Stimulated activated CD4-positive, alpha-beta T cell treated with anti-CD3 and anti-CD28 coated beads, TNF-alpha, amount 100 ng/mL, for 48 hours (primary cell): ENCODE measurements around the gene ITPR3.

Experiments used
- DNase-seq, 3 donors: peaks; one replicate each; pipeline ENCODE4 v3.0.0-alpha.2; 2020; ENCODE audit warnings: low read depth in 3 of 3

Gene ITPR3

DNA sequence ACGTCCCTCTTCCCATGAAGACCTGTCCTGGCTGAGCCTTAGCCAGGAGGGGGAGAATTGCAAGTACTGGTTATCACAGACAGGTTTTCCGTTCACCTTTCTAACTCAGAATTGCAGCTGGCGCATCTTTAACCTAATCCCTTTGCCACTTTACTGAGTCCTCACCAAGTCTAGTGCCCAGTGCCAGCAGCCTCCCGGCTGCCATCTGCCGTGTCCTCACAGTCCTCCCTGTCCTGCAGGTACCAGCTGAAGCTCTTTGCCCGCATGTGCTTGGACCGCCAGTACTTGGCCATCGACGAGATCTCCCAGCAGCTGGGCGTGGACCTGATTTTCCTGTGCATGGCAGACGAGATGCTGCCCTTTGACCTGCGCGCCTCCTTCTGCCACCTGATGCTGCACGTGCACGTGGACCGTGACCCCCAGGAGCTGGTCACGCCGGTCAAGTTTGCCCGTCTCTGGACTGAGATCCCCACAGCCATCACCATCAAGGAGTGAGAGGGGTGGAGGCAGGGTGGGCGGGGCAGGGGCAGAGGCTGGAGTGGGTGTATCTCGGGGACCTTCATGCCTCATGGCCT lies 49.1 kb downstream of the ITPR3 start:
- no peak for DNase-seq

- DNase-seq, result no peak
Measured at GRCh38 chr6:33670971-33671743, 50.0 kb downstream of the ITPR3 start.

DNA sequence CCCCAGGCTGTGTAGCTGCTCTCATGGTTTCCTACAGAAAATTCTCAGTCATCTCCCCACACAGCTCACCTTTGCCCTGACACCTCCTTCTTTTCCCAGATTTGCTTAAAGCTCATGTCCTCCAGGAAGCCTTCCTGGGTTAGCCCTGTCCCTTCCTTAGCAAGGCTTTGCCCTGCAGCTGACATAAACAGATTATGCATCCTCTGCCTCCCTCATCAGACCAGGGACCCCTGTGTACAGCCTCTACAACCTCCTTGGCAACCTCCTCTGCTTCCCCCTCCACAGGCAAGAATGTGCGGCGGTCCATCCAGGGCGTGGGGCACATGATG lies 50.6 kb downstream of the ITPR3 start:
- DNase-seq, result no peak

- DNase-seq, result no peak
Measured at GRCh38 chr6:33672808-33673207, 51.7 kb downstream of the ITPR3 start.

GRCh38 chr6:33673851-33674250 lies 52.7 kb downstream of the ITPR3 start:
- no peak for DNase-seq

- no peak for DNase-seq
Measured at GRCh38 chr6:33675968-33676367, 54.8 kb downstream of the ITPR3 start.

DNA sequence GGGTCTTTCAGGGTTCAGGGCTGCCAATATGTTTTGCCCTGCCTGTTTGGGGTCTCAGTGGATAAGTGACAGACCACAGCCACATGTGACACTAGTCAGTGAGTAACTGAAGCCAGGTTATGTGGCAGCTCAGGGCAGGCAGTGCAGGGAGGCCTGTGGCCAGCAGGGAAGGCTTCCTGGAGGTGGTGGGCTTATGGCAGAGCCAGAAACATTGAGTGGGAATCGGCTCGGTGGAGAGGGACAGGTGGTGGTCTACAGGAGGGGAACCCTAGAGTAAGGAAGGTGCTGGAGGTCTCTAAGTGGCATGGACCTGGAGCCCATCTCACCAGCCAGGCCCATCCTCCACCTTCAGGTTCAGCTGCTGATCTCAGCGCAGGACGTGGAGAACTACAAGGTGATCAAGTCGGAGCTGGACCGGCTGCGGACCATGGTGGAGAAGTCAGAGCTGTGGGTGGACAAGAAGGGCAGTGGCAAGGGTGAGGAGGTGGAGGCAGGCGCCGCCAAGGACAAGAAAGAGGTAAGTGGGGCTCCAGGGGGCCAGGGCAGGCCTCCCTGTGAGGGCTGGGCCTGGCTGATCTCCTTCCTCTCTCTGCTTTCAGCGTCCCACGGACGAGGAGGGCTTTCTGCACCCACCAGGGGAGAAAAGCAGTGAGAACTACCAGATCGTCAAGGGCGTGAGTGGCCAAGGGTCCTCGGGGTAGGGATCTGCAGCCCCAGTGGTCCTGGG lies 55.5 kb downstream of the ITPR3 start:
- DNase-seq, result no peak

DNA sequence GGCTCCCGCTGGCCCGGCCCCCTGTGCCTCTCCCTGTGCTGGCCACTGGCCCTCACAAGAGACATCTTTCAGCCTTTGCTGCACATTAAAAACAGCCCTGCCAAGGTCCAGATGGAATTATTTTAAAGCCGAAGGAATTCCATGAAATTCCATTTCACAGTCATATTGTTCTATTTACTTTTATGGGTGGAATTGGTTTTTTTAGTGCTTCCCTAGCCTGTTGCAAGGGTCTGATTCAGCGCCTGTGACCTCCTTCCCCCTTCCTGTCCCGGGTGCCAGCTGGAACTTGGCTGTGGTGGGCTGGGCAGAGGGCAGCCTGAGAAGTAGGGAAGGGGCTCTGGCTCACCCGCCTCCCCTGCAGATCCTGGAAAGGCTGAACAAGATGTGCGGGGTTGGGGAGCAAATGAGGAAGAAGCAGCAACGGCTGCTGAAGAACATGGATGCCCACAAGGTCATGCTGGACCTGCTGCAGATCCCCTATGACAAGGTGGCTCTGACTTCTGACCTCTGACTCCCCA lies 56.1 kb downstream of the ITPR3 start:
- DNase-seq, result no peak

GRCh38 chr6:33677689-33678088 lies 56.6 kb downstream of the ITPR3 start:
- DNase-seq, result no peak

DNA sequence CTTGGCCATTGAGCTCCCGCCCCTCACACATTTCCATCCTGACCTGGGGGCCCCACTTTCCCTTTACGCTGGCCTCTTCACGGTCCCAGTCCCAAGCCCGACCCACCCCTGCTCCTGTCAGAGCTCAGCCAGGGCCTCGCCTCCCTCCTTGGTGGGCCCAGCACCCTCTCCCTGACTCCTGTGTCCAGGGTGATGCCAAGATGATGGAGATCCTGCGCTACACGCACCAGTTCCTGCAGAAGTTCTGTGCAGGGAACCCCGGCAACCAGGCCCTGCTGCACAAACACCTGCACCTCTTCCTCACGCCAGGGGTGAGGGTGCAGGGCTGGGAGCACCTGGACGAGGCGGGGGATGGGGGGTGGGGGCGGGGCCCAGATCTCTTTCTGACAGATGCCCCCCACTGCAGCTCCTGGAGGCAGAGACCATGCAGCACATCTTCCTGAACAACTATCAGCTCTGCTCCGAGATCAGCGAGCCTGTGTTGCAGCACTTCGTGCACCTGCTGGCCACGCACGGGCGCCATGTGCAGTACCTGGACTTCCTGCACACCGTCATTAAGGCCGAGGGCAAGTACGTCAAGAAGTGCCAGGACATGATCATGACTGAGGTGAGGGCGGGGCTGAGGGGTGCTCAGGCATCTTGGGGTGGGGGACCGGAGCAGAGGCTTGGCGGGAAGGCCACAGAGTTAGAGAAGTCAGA lies 57.3 kb downstream of the ITPR3 start:
- DNase-seq, result no peak

GRCh38 chr6:33678932-33679490 lies 57.9 kb downstream of the ITPR3 start:
- no peak for DNase-seq

DNA sequence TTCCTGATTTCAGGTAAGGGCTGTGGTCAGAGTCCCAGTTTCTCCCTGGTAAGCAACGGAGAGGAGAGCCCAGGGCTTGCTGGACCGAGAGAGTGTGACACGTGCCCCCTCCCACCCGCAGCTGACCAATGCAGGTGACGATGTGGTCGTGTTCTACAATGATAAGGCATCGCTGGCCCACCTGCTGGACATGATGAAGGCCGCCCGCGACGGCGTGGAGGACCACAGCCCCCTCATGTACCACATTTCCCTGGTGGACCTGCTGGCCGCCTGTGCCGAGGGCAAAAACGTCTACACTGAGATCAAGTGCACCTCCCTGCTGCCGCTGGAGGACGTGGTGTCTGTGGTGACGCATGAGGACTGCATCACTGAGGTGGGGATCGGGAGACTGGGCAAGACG lies 58.6 kb downstream of the ITPR3 start:
- DNase-seq, result no peak

GRCh38 chr6:33682341-33682740 lies 61.2 kb downstream of the ITPR3 start:
- no peak for DNase-seq

- peak in 1 of 3 donors; percentile 14 for DNase-seq
Measured at GRCh38 chr6:33683051-33683571, 62.0 kb downstream of the ITPR3 start.

- DNase-seq, result no peak
Measured at GRCh38 chr6:33683576-33684427, 62.7 kb downstream of the ITPR3 start.

DNA sequence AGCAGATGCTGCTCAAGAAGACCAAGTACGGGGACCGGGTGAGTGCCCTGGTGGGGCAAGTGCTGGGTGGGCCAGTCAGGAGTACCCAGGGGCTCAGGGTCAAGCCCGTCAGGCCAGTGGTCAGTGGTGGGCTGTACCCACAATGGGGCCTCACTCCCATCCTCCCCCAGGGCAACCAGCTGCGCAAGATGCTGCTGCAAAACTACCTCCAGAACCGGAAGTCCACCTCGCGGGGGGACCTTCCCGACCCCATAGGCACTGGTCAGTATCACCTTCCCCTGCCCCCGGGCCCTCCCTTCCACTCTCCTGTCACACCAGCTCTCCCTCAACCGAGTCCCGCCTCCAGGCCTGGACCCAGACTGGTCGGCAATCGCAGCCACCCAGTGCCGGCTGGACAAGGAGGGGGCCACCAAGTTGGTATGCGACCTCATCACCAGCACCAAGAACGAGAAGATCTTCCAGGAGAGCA lies 63.3 kb downstream of the ITPR3 start:
- no peak for DNase-seq

DNA sequence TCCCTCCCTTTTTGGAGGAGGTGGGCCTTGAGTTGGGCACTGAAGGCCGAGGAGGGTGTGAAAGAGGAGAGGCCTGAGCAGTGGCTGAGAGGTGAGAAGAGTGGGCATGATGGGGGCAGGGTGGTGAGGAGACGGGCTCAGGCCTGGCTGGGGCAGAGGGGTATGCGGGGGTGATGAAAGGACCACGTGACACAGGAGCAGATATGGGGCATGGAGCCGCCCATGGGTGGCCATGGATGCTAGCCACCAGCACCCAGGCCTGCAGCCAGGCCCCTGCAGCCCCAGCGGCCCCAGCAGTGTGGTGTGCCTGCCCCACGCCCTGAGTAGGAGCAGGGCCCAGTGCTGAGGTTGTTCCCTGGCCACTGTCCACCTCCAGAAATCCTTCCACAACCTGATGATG lies 63.9 kb downstream of the ITPR3 start:
- DNase-seq, result no peak

GRCh38 chr6:33685411-33686224 lies 64.5 kb downstream of the ITPR3 start:
- no peak for DNase-seq

DNA sequence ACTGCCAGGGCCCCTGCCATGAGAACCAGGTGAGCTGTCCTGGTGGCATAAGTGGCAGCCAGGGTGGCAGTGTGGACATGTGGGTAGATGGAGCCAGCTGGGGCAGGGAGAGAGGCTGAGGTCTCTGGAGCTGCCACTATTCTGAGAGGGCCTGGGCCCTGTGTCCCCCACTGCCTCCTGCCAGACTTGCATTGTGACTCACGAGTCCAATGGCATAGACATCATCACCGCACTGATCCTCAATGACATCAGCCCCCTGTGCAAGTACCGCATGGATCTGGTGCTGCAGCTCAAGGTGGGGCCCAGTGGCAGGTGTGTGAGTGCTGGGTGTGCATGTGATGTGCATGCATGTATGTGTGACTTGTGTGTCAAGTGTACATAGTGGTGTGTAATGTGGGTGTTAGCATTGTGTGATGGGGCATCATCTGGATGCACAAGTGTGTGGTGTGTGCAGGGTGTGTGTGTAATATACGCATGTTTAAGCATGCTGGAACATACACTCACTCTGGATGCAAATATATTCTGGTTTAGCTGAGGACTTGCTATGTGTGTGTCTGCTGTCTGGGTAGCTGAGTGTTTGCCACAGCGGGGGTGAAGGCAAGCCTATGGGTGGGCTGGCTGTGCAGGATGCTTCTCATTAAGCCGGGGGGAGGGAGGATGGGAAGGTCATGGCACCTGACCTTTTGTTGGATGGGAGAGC lies 65.3 kb downstream of the ITPR3 start:
- DNase-seq, result no peak
